BLaER1 treated with 17β-estradiol and CSF1 and Interleukin-3, amounts not matched to agents 10 nM and 100 nM (cell line): ENCODE results near the gene MRPL24.
A peak's percentile ranks its signal among the peaks of the same experiment; 100 is the strongest.

Source experiments
- H3K27ac ChIP-seq, 11 experiments: shearing (Covaris generic); formaldehyde crosslinking; 2 replicates each; pipeline ENCODE4 v1.8.1; 2022
- H3K27me3 ChIP-seq, 11 experiments: shearing (Covaris generic); formaldehyde crosslinking; 2 replicates each; pipeline ENCODE4 v1.8.1; 2022
- H3K36me3 ChIP-seq, 11 experiments: shearing (Covaris generic); formaldehyde crosslinking; 2 replicates each; pipeline ENCODE4 v1.8.1; 2022
- H3K4me1 ChIP-seq, 10 experiments: shearing (Covaris generic); formaldehyde crosslinking; 2 replicates each; pipeline ENCODE4 v1.8.1; 2022
- H3K4me2 ChIP-seq, 11 experiments: shearing (Covaris generic); formaldehyde crosslinking; 2 replicates each; pipeline ENCODE4 v1.8.1; 2022
- H3K4me3 ChIP-seq, 10 experiments: shearing (Covaris generic); formaldehyde crosslinking; 2 replicates each; pipeline ENCODE4 v1.8.1; 2022
- H3K9ac ChIP-seq, 11 experiments: shearing (Covaris generic); formaldehyde crosslinking; 2 replicates each; pipeline ENCODE4 v1.8.1; 2022
- H3K9me3 ChIP-seq, 11 experiments: shearing (Covaris generic); formaldehyde crosslinking; replicated peaks in 1 of 11; 2 replicates each; pipeline ENCODE4 v1.8.1; 2022
- H4K20me1 ChIP-seq, 11 experiments: shearing (Covaris generic); formaldehyde crosslinking; 2 replicates each; pipeline ENCODE4 v1.8.1; 2022
- Cebpa-rat ChIP-seq, 11 experiments: shearing (Covaris generic); IDR thresholded peaks; 2 replicates each; pipeline ENCODE4 v1.8.1; 2022

Gene MRPL24

GRCh38 chr1:156775799-156776198, 34.9 kb upstream of the MRPL24 start:
- H3K27me3 ChIP-seq, result no peaks in the 10 kb centered on the region
- H3K4me3 ChIP-seq, result no peak overlapping the region
- TF ChIP-seq Cebpa-rat (IDR thresholded peaks at IDR 0.05), result no peak
- H4K20me1 ChIP-seq, result peaks cover 85 to 100% (median 95%) of the 10 kb centered on the region in 11 experiments
- H3K4me1 ChIP-seq, result peaks cover 28 to 64% (median 34%) of the 10 kb centered on the region in 10 experiments
- H3K9me3 ChIP-seq, result no peaks in the 10 kb centered on the region
- peak overlapping the region in 3 of 11 experiments; percentile 3 to 63 (median 17); a peak in 4 of 22 replicates for H3K9ac ChIP-seq
- peak overlapping the region in 9 of 11 experiments; percentile 11 to 37 (median 24); a peak in 10 of 22 replicates for H3K4me2 ChIP-seq
- peak overlapping the region in 1 of 11 experiments; percentile 18; a peak in 1 of 22 replicates for H3K27ac ChIP-seq
- H3K36me3 ChIP-seq, result peaks cover 27 to 89% (median 58%) of the 10 kb centered on the region in 11 experiments

GRCh38 chr1:156773607-156774006, 32.7 kb upstream of the MRPL24 start:
- Histone ChIP-seq H4K20me1 (peaks cover 70 to 100% (median 92%) of the 10 kb centered on the region in 11 experiments), H3K36me3 (peaks cover 30 to 86% (median 59%) of the 10 kb centered on the region in 11 experiments), H3K4me1 (peaks cover 50 to 83% (median 55%) of the 10 kb centered on the region in 10 experiments), H3K9me3 (no peaks in the 10 kb centered on the region), H3K4me2 (no peak overlapping the region; a peak in 1 of 22 replicates), H3K9ac (no peak overlapping the region), H3K4me3 (no peak overlapping the region), H3K27ac (no peak overlapping the region), H3K27me3 (no peaks in the 10 kb centered on the region)
- no peak for TF ChIP-seq Cebpa-rat (IDR thresholded peaks at IDR 0.05)

- Histone ChIP-seq H3K4me1 (peaks cover 50 to 83% (median 58%) of the 10 kb centered on the region in 10 experiments), H3K9me3 (no peaks in the 10 kb centered on the region), H3K9ac (peak overlapping the region in 3 of 11 experiments; percentile 1 to 31 (median 21); a peak in 2 of 22 replicates), H3K27ac (no peak overlapping the region), H3K4me3 (no peak overlapping the region), H4K20me1 (peaks cover 63 to 99% (median 90%) of the 10 kb centered on the region in 11 experiments), H3K36me3 (peaks cover 30 to 79% (median 58%) of the 10 kb centered on the region in 11 experiments), H3K4me2 (peak overlapping the region in 2 of 11 experiments; percentile 6 to 96; a peak in 4 of 22 replicates), H3K27me3 (no peaks in the 10 kb centered on the region)
- no peak for TF ChIP-seq Cebpa-rat (IDR thresholded peaks at IDR 0.05)
Observed at GRCh38 chr1:156772728-156773497, 32.0 kb upstream of the MRPL24 start.

GRCh38 chr1:156772222-156772621, 31.3 kb upstream of the MRPL24 start:
- H3K4me1 ChIP-seq, result peaks cover 50 to 78% (median 55%) of the 10 kb centered on the region in 10 experiments
- no peak for TF ChIP-seq Cebpa-rat (IDR thresholded peaks at IDR 0.05)
- H3K9ac ChIP-seq, result peak overlapping the region in 3 of 11 experiments; percentile 1 to 31 (median 21); a peak in 1 of 22 replicates
- H3K9me3 ChIP-seq, result no peaks in the 10 kb centered on the region
- peaks cover 30 to 72% (median 57%) of the 10 kb centered on the region in 11 experiments for H3K36me3 ChIP-seq
- H3K4me3 ChIP-seq, result no peak overlapping the region
- H3K27me3 ChIP-seq, result no peaks in the 10 kb centered on the region
- H3K4me2 ChIP-seq, result peak overlapping the region in 1 of 11 experiments; percentile 96; a peak in 2 of 22 replicates
- peaks cover 56 to 93% (median 83%) of the 10 kb centered on the region in 11 experiments for H4K20me1 ChIP-seq
- no peak overlapping the region for H3K27ac ChIP-seq

- peak overlapping the region; percentile 83 to 96 (median 90) for H3K4me3 ChIP-seq
- peaks cover 29 to 45% (median 42%) of the 10 kb centered on the region in 11 experiments for H3K36me3 ChIP-seq
- TF ChIP-seq Cebpa-rat (IDR thresholded peaks at IDR 0.05), result no peak
- no peaks in the 10 kb centered on the region for H3K27me3 ChIP-seq
- peak overlapping the region; percentile 93 to 99 (median 98) for H3K9ac ChIP-seq
- H3K4me1 ChIP-seq, result peaks cover 43 to 65% (median 48%) of the 10 kb centered on the region in 10 experiments
- H4K20me1 ChIP-seq, result peaks cover 26 to 58% (median 51%) of the 10 kb centered on the region in 11 experiments; a peak in 21 of 22 replicates
- peak overlapping the region; percentile 90 to 99 (median 97); a peak in 21 of 22 replicates for H3K27ac ChIP-seq
- no peaks in the 10 kb centered on the region for H3K9me3 ChIP-seq
- H3K4me2 ChIP-seq, result peak overlapping the region; percentile 78 to 100 (median 94)
Observed at GRCh38 chr1:156768610-156769295, 27.9 kb upstream of the MRPL24 start.

- Histone ChIP-seq H3K4me1 (peaks cover 43 to 59% (median 47%) of the 10 kb centered on the region in 10 experiments), H3K36me3 (peaks cover 24 to 38% (median 34%) of the 10 kb centered on the region in 11 experiments), H3K27me3 (no peaks in the 10 kb centered on the region), H3K4me3 (peak overlapping the region; percentile 83 to 96 (median 90)), H3K4me2 (peak overlapping the region; percentile 78 to 100 (median 94)), H3K9ac (peak overlapping the region; percentile 93 to 99 (median 98)), H3K27ac (peak overlapping the region; percentile 90 to 99 (median 97)), H3K9me3 (no peaks in the 10 kb centered on the region), H4K20me1 (peaks cover 20 to 51% (median 44%) of the 10 kb centered on the region in 11 experiments; a peak in 20 of 22 replicates)
- TF ChIP-seq Cebpa-rat (IDR thresholded peaks at IDR 0.05), result no peak
Observed at GRCh38 chr1:156767879-156768604, 27.2 kb upstream of the MRPL24 start.

GRCh38 chr1:156767101-156767878, 26.4 kb upstream of the MRPL24 start, which contains the start of gene PRCC:
Gene PRCC (plus strand): TSS chr1:156767535. CDS start chr1:156767772, 237 bp downstream.
- H3K4me1 ChIP-seq, result peaks cover 42 to 51% (median 45%) of the 10 kb centered on the region in 10 experiments
- H3K27ac ChIP-seq, result peak within 1 kb of the TSS; percentile 90 to 99 (median 97)

More at GRCh38 chr1:156767101-156767878, 26.4 kb upstream of the MRPL24 start, which contains the start of gene PRCC:
- H3K4me2 ChIP-seq, result peak within 1 kb of the TSS; percentile 92 to 100 (median 96)
- H3K4me3 ChIP-seq, result peak within 1 kb of the TSS; percentile 83 to 96 (median 90)
- H3K27me3 ChIP-seq, result no peaks in the 10 kb centered on the region
- H3K9me3 ChIP-seq, result no peaks in the 10 kb centered on the region
- TF ChIP-seq Cebpa-rat (IDR thresholded peaks at IDR 0.05), result no peak
- H4K20me1 ChIP-seq, result peaks cover 13 to 43% (median 36%) of the 10 kb centered on the region in 11 experiments; a peak in 18 of 22 replicates
- peak within 1 kb of the TSS; percentile 93 to 99 (median 98) for H3K9ac ChIP-seq
- H3K36me3 ChIP-seq, result peaks cover 24 to 31% (median 27%) of the 10 kb centered on the region in 11 experiments
